OCI-LY7 (cell line): ENCODE data around the gene DELE1.

Source experiments
- EZH2phosphoT487 ChIP-seq: fragments of 200-600 bp; sonication (generic); IDR thresholded peaks from 2 replicates; pipeline ENCODE4 v1.6.1; 2018; ENCODE audit warnings: low read depth, borderline replicate concordance, mild to moderate bottlenecking, mixed run types, antibody characterized with exemption, low read length, moderate library complexity, mixed read lengths
- TF ChIP-seq, protein P1 (sequence below): fragments of 200-600 bp; sonication (generic); conservative IDR thresholded peaks from 2 replicates; pipeline ENCODE4 v1.5.1; 2014; ENCODE audit warnings: mild to moderate bottlenecking, antibody characterized with exemption, low read length, moderate library complexity, mixed read lengths

DNA sequence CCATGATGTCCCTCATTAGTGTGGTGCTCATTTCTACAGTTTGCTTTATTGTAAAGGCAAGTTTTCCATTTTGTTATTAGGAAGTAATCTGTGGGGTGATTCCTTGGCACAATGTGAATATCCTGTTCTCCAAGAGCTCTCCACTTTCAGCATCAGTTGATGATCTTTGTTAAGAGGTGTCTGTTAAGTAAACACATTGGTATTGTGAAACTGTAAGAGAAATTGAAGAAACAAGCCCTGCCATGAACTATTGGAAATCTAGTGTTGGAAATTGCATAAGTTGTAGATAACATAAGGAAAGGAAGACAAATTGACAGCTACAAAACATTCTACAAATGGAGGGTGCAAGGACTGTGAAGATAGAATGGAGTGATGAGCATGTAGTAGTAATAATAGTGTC lies 62.4 kb downstream of the DELE1 start:
- TF ChIP-seq, protein P1, sequence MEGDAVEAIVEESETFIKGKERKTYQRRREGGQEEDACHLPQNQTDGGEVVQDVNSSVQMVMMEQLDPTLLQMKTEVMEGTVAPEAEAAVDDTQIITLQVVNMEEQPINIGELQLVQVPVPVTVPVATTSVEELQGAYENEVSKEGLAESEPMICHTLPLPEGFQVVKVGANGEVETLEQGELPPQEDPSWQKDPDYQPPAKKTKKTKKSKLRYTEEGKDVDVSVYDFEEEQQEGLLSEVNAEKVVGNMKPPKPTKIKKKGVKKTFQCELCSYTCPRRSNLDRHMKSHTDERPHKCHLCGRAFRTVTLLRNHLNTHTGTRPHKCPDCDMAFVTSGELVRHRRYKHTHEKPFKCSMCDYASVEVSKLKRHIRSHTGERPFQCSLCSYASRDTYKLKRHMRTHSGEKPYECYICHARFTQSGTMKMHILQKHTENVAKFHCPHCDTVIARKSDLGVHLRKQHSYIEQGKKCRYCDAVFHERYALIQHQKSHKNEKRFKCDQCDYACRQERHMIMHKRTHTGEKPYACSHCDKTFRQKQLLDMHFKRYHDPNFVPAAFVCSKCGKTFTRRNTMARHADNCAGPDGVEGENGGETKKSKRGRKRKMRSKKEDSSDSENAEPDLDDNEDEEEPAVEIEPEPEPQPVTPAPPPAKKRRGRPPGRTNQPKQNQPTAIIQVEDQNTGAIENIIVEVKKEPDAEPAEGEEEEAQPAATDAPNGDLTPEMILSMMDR: no peak
- no peak for TF ChIP-seq EZH2phosphoT487
